GM12891 (cell line): ENCODE measurements around the gene CMTM3.

Experiments
- PAX5 ChIP-seq: IDR thresholded peaks from 2 replicates; pipeline ENCODE4 v1.6.1; 2011; ENCODE audit warnings: low read length, moderate library complexity, mild to moderate bottlenecking; ENCODE audit not compliant: insufficient read depth, severe bottlenecking
- POLR2A ChIP-seq: IDR thresholded peaks from 2 replicates; pipeline ENCODE4 v1.6.1; 2011; ENCODE audit warnings: low read depth, low read length, control low read depth
- POLR2AphosphoS5 ChIP-seq: IDR thresholded peaks from 2 replicates; pipeline ENCODE4 v1.6.1; 2011; ENCODE audit warnings: low read depth, low read length, control low read depth
- POU2F2 ChIP-seq: IDR thresholded peaks from 2 replicates; pipeline ENCODE4 v1.6.1; 2011; ENCODE audit warnings: low read depth, mild to moderate bottlenecking, control low read depth, low read length, moderate library complexity
- SPI1 ChIP-seq: IDR thresholded peaks from 2 replicates; pipeline ENCODE4 v1.6.1; 2011; ENCODE audit warnings: low read depth, low read length, control low read depth
- TAF1 ChIP-seq: IDR thresholded peaks from 2 replicates; pipeline ENCODE4 v1.6.1; 2011; ENCODE audit warnings: low read depth, low read length, control low read depth

DNA sequence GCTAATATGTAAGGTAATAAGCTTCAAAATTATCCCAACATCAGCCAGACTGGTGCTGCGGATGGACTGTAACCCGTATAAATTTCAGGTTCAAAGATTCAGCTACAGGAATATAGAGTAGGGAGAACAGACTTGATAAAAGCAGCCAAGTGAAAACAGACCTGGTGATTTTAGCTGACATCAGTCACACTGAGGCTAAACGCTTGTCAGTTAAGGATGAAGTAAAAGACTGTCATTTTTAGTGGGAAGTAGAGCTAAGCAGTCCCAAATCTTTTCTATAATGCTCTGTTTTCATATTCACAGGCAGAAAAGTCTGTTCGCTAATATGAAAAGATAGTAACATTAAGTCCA lies 56.7 kb downstream of the CMTM3 start:
- TF ChIP-seq POLR2AphosphoS5 (no peak), POLR2A (no peak), TAF1 (no peak), SPI1 (no peak), POU2F2 (no peak), PAX5 (no peak)
